Renal cortical epithelial cell (primary cell): Measurements from ENCODE around the gene ZGLP1. TPM values are rescaled to one million over a fixed set of nuclear protein-coding genes. Genes with fewer than 3 reads are reported as not detected.

Experiments
- DNase-seq: peaks from one replicate; pipeline ENCODE4 v3.0.0-alpha.2; 2011; ENCODE audit warnings: low read depth
- total RNA-seq: library from RNA; depleted of rRNA; stranded (reverse); fragments of >200 nt; gene quantifications from 2 replicates; pipeline ENCODE4 v1.2.3, GENCODE V29; 2014

ZGLP1 gene
- total RNA-seq, 1 donor from 2014 or later, result 0.70 TPM

GRCh38 chr19:10327793-10328192 is 18.2 kb upstream of the ZGLP1 start:
- DNase-seq, result no peak

GRCh38 chr19:10325732-10326131 is 16.1 kb upstream of the ZGLP1 start:
- DNase-seq, result no peak

GRCh38 chr19:10321874-10322835 is 12.5 kb upstream of the ZGLP1 start:
- no peak for DNase-seq

DNA sequence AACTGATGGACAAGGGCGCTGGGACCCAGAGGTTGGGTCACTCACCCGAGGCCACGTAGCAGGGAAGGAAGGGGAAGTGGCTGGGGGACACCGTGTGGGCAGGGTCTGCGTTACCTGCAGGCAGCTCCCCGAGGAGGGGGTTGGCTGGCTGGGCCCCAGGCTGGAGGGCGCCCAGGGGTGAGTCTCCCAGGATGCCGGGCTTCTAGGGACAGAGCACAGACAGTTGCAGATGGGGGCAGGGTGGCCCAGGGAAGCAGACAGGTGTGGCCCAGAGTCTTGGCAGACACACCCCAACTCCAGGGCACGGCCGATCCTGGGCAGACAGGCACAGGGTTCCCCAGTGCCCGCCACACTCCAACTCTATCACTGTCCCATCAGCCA is 11.8 kb upstream of the ZGLP1 start:
- no peak for DNase-seq

DNA sequence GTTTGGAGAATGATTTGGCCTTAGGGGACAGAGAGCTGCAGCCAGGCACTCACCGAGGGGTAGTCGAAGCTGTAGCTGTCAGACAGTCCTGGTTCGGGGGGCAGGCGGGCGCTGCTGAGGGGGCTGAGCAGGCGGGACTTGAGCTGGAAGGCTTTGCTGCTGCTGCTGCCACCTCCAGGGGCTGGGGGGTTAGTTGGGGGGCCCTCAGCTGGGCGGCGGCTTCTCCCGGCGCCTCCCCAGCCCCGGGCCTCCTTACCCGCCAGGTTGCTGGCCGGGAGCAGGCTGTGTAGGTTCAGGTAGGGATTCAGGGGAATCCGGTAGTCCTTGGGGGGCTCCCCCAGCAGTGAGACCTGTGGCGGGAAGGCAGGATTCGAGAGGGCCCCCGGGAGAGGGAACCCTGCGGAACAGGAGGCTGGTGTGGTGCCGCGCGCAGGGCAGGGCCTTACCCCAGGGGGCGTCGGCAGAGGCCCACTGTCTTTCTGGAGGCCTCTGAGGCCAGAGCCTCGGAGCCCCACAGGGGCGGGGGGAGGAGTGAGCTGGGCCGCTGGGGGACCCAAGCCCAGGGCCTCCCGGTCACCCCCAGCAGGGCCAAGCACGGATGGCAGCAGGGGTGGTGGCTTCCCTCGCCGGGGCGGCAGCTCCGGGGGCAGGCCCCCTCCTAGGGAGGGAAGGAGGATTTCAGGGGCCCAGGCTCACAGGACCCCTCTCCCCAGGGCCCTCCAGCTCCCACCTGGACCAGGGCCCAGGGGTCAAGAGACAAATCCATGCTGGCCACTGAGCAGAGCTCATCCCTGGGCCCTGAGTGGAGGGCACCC is 11.2 kb upstream of the ZGLP1 start:
- no peak for DNase-seq

GRCh38 chr19:10318807-10319682 is 9.4 kb upstream of the ZGLP1 start:
- no peak for DNase-seq

DNA sequence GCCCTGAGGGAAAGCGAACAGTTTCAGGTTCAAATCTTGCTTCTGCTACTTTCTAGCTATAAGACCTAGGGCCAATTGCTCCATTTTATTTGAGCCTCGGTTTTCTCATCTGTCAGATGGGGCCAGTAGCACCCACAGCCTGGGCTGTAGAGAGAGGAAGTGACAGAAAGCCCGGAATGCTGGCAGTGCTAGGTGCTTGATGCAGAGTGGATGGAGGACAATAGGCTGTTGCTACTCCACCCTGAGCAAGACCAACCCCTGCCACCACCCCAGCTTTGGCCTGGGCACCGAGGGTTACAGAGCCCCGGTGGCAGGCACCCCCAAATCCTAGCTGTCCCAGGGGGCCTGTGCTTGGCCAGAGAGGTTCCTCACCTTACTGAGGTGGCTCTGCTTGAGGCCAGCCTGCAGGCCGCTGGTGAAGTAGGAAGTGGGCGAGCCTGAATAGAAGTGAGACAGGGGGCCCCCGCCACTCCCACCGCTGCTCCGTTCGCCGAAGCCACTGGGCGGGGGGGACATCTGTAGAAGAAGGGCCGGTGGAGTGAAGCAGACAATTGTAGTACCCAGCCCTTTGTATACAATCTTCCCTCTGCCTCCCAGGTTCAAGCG is 8.3 kb upstream of the ZGLP1 start:
- DNase-seq, result no peak

DNA sequence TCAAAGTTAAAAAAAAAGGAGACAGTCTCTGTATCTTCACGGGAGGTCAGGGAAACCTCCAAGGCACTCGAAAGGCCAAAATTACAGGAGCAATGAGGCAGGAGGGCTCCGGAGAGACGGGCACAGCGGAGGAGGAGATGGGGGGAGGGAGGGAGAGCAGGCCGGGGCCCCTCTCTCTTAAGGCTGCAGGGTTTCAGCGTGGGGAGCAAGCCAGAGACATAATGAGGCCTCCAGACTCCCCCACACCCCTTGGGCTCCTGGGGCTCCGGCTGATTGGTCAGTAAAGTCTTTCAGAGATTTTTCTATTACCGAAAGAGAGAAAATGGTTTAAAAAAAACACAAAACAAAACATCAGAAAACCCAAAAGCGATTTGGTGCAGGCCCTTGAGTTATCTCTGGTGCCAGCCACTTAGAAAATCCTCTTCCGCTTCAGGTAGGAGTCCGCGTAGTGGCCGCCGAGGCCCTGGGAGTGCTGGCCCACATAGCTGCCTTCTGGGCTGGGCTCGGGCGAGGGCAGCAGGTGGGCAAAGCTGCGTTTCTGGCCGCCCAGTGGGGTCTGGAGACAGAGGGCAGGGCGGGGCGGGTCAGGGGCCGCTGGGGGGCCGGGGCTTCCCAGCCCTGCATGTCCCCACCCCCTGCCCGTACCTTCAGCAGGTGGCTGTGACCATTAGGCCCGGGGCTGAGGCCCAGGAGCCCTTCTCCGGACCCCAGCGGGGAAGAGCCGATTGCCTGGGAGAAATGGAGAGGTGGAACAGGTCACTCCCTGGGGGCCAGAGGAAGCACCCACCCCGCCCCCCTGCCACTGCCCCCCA is 7.6 kb upstream of the ZGLP1 start:
- no peak for DNase-seq

- DNase-seq, result no peak
Observed at GRCh38 chr19:10316229-10317044, 6.8 kb upstream of the ZGLP1 start.

DNA sequence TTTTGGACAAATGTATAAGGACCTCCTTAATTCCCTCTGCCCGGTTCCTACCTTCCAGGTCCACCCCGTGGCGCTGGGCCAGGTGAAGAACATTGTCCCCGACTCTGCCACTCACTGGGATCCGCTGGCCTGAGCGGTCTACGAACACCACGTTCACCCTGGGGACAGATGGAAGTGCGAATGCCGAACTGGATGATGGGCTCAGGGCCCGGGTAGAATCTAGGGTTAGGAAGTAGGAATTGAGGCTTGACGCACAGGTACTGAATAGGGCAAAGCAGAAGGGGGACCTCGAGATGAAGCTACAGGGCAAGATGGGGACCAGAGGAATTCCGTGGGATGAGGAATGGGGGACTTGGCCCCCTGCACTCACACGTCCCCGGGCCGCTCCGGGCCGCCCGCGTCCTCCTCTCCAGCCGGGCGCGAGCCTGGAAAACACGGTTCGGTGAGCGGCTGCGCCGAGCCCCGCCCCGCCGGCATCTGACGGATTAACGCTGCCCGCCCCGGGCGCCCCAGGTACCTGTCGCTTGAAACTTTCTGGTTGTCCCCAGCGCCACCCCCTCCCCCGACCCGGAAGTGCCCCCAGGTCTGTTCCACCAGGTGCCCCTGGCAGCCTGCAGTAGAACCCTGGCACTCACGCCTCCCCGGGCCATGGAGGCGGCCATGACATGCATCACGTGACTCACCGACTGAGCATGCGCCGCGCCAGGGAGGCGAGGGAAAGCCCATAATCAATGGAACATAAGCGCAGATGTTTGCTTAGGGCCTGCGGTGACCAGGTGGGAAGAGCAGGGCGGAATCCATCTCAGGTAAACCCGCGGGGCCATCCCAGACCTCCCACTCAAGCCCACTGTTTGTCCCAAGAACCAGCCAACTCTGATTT is 6.0 kb upstream of the ZGLP1 start, which contains the start of gene FDX2:
TSS of gene FDX2 (minus strand) at position 681 of the 880 bp plus-strand sequence. CDS start at position 662, 19 bp downstream.
- peak; percentile 48 for DNase-seq

- no peak for DNase-seq
Observed at GRCh38 chr19:10306327-10306726, 3.3 kb downstream of the ZGLP1 start.

DNA sequence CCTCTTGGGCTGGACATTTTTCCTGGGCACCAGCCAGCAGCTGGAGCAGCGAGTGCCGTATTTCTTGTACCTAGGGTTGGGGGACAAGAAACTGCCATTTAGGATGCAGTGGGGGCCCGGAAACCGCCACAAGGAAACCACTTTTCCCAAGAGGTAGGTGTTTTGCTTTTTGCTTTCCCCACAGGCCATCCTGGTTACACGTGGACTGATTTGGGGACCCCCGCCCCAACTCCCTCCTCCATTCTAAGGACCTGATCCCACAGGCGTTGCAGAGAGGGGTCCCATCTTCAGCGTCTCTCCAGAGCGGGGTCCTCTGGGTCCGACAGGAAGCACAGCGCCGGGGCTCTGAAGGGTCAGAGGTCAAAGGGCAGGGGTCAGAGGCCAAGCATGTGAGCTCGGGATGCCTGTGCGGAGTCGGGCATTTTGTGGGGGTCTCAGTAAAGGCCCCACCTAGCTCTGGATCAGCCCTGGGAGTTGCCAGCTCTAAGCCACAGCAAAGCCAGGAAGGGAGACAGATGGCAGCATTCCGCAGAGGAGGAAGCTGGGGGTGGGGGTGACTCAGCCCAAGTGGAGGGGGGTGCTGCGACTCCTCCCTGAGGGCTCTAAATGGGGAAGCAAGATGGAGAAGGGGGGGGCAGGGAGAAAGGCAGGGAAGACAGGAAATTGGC is 4.3 kb downstream of the ZGLP1 start:
- DNase-seq, result no peak

DNA sequence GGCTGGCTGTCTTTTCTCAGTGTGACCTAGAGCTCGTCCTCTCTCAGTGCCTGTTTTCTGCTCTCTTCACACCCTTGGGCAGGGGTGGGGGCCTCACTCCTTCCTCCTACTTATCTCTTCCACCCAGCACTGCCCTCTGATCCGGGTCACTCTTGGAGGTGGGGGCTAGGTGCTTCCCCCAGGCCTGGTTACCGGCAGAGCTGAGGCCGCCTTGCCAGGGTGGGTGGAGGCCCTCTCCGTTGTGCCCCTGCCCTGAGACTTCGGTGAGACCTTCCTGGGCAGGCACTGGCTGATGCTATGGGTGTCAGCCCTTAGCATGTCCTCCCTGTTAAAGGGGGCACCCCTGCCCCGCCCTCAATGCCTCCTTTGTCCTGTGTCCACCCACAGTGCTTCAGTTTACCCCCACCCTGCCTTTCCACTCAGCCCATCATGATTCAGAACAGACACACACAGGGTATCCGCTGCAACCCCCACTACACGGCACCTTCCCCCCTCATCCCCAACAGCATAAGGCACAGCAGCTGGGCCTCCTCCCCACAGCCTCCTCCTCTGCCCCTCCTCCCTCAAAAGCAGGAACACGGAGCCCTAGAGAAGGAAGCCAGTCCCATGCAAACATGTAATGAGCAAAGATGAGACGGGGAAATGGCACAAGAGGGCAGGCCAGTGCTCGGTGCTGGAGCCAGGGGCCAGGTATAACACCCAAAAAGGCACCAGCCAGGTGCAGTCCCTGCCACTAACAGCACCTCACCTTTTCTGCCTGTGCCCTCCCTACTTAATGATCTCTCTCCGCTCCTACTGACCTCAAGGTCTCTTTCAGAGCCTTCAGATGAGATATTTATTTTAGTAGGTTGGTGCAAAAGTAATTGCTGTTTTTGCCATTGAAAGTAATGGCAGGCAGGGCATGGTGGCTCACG is 9.8 kb downstream of the ZGLP1 start:
- no peak for DNase-seq

- no peak for DNase-seq
Observed at GRCh38 chr19:10295847-10296591, 13.6 kb downstream of the ZGLP1 start.

- DNase-seq, result no peak
Observed at GRCh38 chr19:10295305-10295846, 14.2 kb downstream of the ZGLP1 start.

GRCh38 chr19:10294368-10294697 is 15.3 kb downstream of the ZGLP1 start:
- no peak for DNase-seq
